B cell (primary cell): ENCODE measurements around the gene FGFRL1. TPM values are rescaled to one million over a fixed set of nuclear protein-coding genes. Genes with fewer than 3 reads are reported as not detected.

Source experiments
- ATAC-seq: fragments of 200-7000 bp; cut with Tn5 transposase; one replicate; pipeline ENCODE4 v1.10.0; 2021; ENCODE audit warnings: low read depth, mild to moderate bottlenecking, moderate number of reproducible peaks, moderate library complexity
- CTCF ChIA-PET: fragments of 350-600 bp; sonication (Branson Sonifier 250); formaldehyde crosslinking; loops from one replicate; lab custom pipeline; 2021; ENCODE audit warnings: antibody characterized with exemption, inconsistent platforms; lab: Charles Lee
- POLR2A ChIA-PET: fragments of 350-600 bp; sonication (Branson Sonifier 250); formaldehyde crosslinking; loops from one replicate; lab custom pipeline; 2021; ENCODE audit warnings: antibody characterized with exemption; lab: Charles Lee
- DNase-seq: peaks from one replicate; pipeline ENCODE4 v3.0.0; 2013
- H2AFZ ChIP-seq: 2 replicates; pipeline ENCODE4 v1.6.1; 2012; ENCODE audit warnings: mild to moderate bottlenecking, low read depth, low read length; ENCODE audit not compliant: insufficient read depth, poor library complexity, severe bottlenecking
- H3K27ac ChIP-seq, 2 donors: 1 replicate in 1 of 2; 2 replicates in 1 of 2; pipeline ENCODE4 v1.5.1; 2012 to 2013; ENCODE audit warnings: low read length in 2 of 2, mild to moderate bottlenecking in 2 of 2, moderate library complexity in 1 of 2
- H3K27me3 ChIP-seq, 4 experiments: fragments of 200-600 bp in 1 of 4; sonication (generic) in 1 of 4; replicated peaks in 1 of 4; 1 replicate in 2 of 4; 2 replicates in 2 of 4; pipeline versions ENCODE4 v1.6.1 to v1.7.0; 2013 to 2016; ENCODE audit warnings: low read length in 3 of 4, mild to moderate bottlenecking in 2 of 4, mixed read lengths in 1 of 4, moderate library complexity in 1 of 4; ENCODE audit not compliant: insufficient read depth in 4 of 4, control insufficient read depth in 3 of 4; ENCODE audit errors: control extremely low read depth in 1 of 4
- H3K36me3 ChIP-seq, 2 experiments: replicated peaks in 1 of 2; 1 replicate in 1 of 2; 2 replicates in 1 of 2; pipeline versions ENCODE4 v1.6.1 to v1.7.1; 2013; ENCODE audit warnings: low read length in 1 of 2; ENCODE audit not compliant: insufficient read depth in 2 of 2, control insufficient read depth in 1 of 2; ENCODE audit errors: control extremely low read depth in 1 of 2, extremely low read depth in 1 of 2
- H3K4me1 ChIP-seq, 2 donors: fragments of 200-600 bp in 1 of 2; sonication (generic) in 1 of 2; 1 replicate in 1 of 2; 2 replicates in 1 of 2; pipeline versions ENCODE4 v1.5.1 to v1.6.1; 2013 to 2017; ENCODE audit warnings: low read length in 2 of 2; ENCODE audit not compliant: control insufficient read depth in 2 of 2, insufficient read depth in 2 of 2
- H3K4me2 ChIP-seq: replicated peaks from 2 replicates; pipeline ENCODE3; 2012; ENCODE audit warnings: mild to moderate bottlenecking, low read depth, low read length; ENCODE audit not compliant: poor library complexity, severe bottlenecking
- H3K4me3 ChIP-seq, 5 experiments: fragments of 200-600 bp in 1 of 5; sonication (generic) in 1 of 5; 1 replicate in 3 of 5; 2 replicates in 2 of 5; pipeline versions ENCODE4 v1.5.1 to v1.7.0; 2011 to 2016; ENCODE audit warnings: low read length in 4 of 5, mild to moderate bottlenecking in 4 of 5, low read depth in 2 of 5, control low read depth in 1 of 5, moderate library complexity in 1 of 5; ENCODE audit not compliant: insufficient read depth in 1 of 5; ENCODE audit errors: control extremely low read depth in 1 of 5, extremely low read depth in 1 of 5
- H3K79me2 ChIP-seq: fragments of 200-600 bp; sonication (generic); one replicate; pipeline ENCODE4 v1.6.0; 2016; ENCODE audit warnings: low read length; ENCODE audit not compliant: control insufficient read depth, insufficient read depth
- H3K9ac ChIP-seq: fragments of 200-600 bp; sonication (generic); 2 replicates; pipeline ENCODE4 v1.6.1; 2017; ENCODE audit warnings: mild to moderate bottlenecking, low read length, moderate library complexity
- H3K9me3 ChIP-seq, 3 donors: one replicate each; pipeline versions ENCODE4 v1.6.1 to v1.7.1; 2013; ENCODE audit warnings: low read length in 2 of 3; ENCODE audit not compliant: control insufficient read depth in 2 of 3, insufficient read depth in 1 of 3; ENCODE audit errors: control extremely low read depth in 1 of 3
- H4K20me1 ChIP-seq: 2 replicates; pipeline ENCODE4 v1.6.0; 2012; ENCODE audit warnings: mild to moderate bottlenecking, low read length; ENCODE audit not compliant: insufficient read depth, control insufficient read depth, poor library complexity, severe bottlenecking
- H3K27ac Mint-ChIP-seq: one replicate; pipeline ENCODE4 v1.8.0; 2021; ENCODE audit warnings: mixed read lengths
- H3K27me3 Mint-ChIP-seq: one replicate; pipeline ENCODE4 v1.8.0; 2021; ENCODE audit warnings: mixed read lengths
- H3K4me1 Mint-ChIP-seq: one replicate; pipeline ENCODE4 v1.8.0; 2021; ENCODE audit warnings: mixed read lengths
- H3K4me3 Mint-ChIP-seq: one replicate; pipeline ENCODE4 v1.8.0; 2021; ENCODE audit warnings: mixed read lengths
- H3K9me3 Mint-ChIP-seq: one replicate; pipeline ENCODE4 v1.8.0; 2022; ENCODE audit warnings: mixed read lengths; ENCODE audit not compliant: insufficient read depth
- CTCF ChIP-seq: fragments of 200-600 bp; IDR thresholded peaks from one replicate; pipeline ENCODE4 v1.8.0; 2022; ENCODE audit warnings: antibody characterized with exemption, mild to moderate bottlenecking
- EZH2 ChIP-seq: IDR thresholded peaks from 2 replicates; pipeline ENCODE4 v1.6.1; 2012; ENCODE audit warnings: borderline replicate concordance, low read depth, mild to moderate bottlenecking, moderate library complexity, low read length; ENCODE audit not compliant: insufficient read depth, poor library complexity, severe bottlenecking
- WGBS: methylation state at CpG from one replicate; pipeline ENCODE4 v1.1.5; 2013; ENCODE audit warnings: missing lambda C conversion rate; ENCODE audit not compliant: insufficient coverage; 5-methylcytosine and 5-hydroxymethylcytosine counted together
- intact Hi-C: fragments of 100-400 bp; cut with micrococcal nuclease; formaldehyde crosslinking; loops from one replicate; pipeline ENCODE4 v1.10.0; 2022
- polyA plus RNA-seq: library from polyadenylated mRNA; depleted of rRNA; stranded (reverse); fragments of >200 nt; gene quantifications from 2 replicates; pipeline ENCODE4 v1.2.3, GENCODE V29; 2012
- total RNA-seq, 2 donors: library from RNA; stranded (reverse); fragments of 120-200 nt in 1 of 2; gene quantifications; 1 replicate in 1 of 2; 2 replicates in 1 of 2; pipeline versions ENCODE4 v1.2.3 to v1.2.4, GENCODE V29; 2013 to 2022

Gene FGFRL1
- total and polyA plus RNA-seq, 2 donors (not counting 1 experiment from before 2014, with no cell fraction given) = 24.1 to 28.9 TPM

GRCh38 chr4:985123-985830 lies 26.1 kb upstream of the FGFRL1 start:
- ChIA-PET POLR2A (interaction anchor here (0.5 kb wide), 1 partner anchor 65 kb away, joined by 5 read pairs; no protein-coding TSS in a partner anchor), CTCF (interaction anchor here (0.6 to 6.7 kb wide), 3 partner anchors 9 to 244 kb away, joined by 3 to 90 read pairs (median 3); no protein-coding TSS in a partner anchor)
- Mint-ChIP-seq H3K27me3 (no peaks in the 10 kb centered on the region), H3K9me3 (no peaks in the 10 kb centered on the region), H3K4me3 (peak overlapping the region; percentile 91), H3K27ac (peak overlapping the region; percentile 26), H3K4me1 (peaks cover 23% of the 10 kb centered on the region)
- peak; percentile 37 for ATAC-seq
- WGBS = 14% methylated on average over 17 of the region's 23 CpGs
- Histone ChIP-seq H3K27ac (no peak overlapping the region), H3K36me3 (no peaks in the 10 kb centered on the region), H3K9me3 (no peaks in the 10 kb centered on the region), H3K4me3 (peak overlapping the region in 4 of 5 experiments; percentile 26 to 46 (median 42)), H3K9ac (peak overlapping the region; percentile 44), H3K79me2 (peaks cover 15% of the 10 kb centered on the region), H3K4me2 (peak overlapping the region; percentile 72), H2AFZ (peak overlapping the region; percentile 72), H3K4me1 (peaks cover 25 to 26% of the 10 kb centered on the region in 2 donors), H3K27me3 (no peaks in the 10 kb centered on the region), H4K20me1 (peaks cover 14% of the 10 kb centered on the region)
- intact Hi-C loops = loop anchor here (5.0 to 10.0 kb wide), 2 partner anchors 88 to 740 kb away; no protein-coding TSS in a partner anchor
- TF ChIP-seq CTCF (no peak), EZH2 (no peak)
- DNase-seq = peak; percentile 58
